HG02763 (cell line): Measurements from ENCODE around the gene FBXO42.

Experiments used
- ATAC-seq: cut with Tn5 transposase; IDR thresholded peaks from one replicate; pipeline ENCODE4 v1.9.1; 2021; ENCODE audit warnings: mild to moderate bottlenecking, moderate library complexity; ENCODE audit not compliant: unreplicated experiment

The FBXO42 gene

DNA sequence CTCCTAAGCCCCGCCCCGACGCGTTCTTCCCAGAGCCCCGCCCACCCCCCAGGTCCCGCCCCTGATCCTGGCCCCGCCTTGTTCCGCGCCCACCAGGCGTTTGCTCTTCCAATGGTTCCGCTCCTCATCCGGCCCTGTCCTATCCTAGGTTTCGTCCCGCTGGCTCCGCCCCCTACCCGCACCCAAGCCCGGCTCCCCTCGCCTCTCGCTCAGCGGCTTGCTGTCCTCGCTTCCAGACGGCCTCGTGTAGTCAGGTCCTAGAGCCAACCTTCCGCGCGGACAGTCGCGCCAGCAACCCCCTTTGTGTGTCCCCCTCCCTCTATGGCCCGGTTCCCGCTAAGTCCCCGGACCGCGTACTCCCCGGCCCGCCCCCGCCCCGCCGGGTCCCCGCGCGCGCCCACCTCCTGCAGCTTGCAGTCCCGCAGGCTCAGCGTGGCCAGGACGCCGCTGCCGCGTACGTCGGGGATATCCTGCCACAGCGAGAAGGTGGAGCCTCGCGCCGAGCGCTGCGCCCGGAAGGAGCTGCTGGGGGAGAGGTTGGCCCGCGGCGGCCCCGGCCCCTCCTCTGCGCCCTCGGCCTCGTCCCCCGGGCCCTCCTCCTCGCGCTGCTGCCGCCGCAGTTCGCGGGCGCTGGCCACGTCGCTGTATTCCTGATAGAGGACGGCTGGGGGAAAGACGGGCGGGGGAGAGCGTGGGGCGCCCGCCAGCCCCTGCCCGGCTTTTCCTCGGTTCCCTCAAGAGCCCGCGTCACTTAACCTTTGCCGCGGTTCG lies 145.5 kb downstream of the FBXO42 start:
- peak; percentile 66 for ATAC-seq

DNA sequence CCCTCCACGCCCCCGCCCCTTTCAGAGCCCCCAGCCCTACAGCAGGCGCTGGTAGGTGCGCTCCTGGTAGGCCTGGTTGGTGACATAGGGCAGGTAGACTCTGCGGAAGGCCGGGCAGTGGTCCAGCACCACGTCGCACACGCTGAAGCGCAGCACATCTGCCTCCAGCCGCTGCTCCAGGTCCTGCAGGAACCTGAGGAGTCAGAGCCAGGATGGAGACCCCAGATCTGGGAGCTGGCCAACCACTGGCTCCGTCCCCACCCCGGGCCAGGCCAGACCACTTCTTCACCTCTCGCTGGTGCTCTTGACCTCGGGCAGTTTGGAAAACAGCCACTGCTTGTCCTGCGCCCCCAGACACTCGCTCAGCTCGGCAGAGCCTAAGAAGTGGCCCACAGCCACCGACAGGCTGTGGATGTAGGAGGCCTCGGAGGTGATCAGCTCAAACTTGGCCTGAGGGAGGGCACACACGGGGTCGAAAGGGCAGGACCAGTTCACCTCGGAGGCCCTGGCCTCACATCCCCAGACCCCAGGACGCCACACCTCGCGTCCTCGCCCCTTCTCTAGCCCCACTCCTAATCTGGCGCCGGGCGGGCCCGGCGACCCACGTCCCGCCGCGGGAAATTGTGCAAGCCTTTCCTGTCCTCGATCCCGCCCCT lies 146.3 kb downstream of the FBXO42 start:
- no peak for ATAC-seq

DNA sequence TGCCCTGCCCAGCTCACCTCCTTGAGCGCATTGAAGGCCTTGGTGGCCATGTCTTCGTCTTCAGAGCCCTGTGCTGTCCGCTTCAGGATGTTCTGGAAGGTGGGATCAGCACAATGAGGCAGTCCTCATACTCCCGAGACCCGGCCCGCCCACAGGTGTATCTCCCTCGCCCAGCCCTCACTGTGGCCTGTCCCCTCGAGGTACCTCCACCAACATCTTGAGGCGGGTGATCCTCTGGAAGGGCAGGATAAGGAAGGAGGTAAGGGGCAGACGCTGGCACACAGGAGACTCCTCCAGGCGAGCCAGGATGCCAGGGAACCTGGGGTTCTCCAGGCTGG lies 147.0 kb downstream of the FBXO42 start:
- no peak for ATAC-seq

- no peak for ATAC-seq
Observed at GRCh38 chr1:16204634-16205333, 147.5 kb downstream of the FBXO42 start.

GRCh38 chr1:16204216-16204615 lies 148.1 kb downstream of the FBXO42 start:
- ATAC-seq, result no peak

GRCh38 chr1:16203550-16203949 lies 148.7 kb downstream of the FBXO42 start:
- no peak for ATAC-seq

DNA sequence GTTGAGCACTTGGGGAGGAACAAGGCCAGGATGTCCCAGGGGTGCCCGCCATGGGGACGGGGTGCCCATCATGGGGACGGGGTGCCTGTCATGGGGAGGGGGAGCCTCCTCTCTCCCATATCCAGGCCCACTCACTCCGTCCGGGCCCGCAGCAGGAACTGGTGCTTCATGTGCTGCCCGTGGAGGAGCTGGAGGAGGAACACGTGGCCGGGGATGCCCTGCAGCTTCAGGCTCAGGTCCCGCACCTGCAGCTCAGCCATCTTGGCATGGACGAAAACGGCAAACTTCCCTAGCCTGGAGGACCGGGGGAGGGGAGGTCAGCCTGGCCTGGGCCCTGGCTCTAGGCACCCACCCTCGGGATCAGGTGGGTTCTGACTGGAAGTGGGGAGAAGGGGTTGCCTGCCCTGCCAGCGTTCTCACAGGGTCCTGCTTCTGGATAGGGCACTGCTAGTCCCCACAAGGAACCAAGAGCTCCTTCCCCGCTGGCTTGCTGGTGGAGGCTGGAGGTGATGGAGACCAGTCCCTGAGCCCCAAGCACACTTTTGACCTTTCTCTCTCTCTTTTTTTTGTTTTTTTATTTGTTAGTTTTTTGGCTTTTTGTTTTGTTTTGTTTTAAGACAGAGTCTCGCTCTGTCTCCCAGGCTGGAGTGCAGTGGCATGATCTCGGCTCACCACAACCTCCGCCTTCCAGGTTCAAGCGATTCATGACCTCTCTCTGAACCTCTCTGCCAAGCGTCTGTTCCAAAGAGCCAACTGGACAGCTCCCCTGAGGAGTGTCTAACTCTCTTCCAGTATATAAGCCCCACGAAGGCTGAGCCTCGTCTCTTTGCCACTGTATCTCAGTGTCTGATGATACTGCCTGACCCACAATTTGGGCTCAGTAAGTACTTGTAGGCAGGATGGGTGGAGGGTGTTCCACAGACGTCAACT lies 149.7 kb downstream of the FBXO42 start:
- no peak for ATAC-seq

- no peak for ATAC-seq
Observed at GRCh38 chr1:16199700-16200099, 152.6 kb downstream of the FBXO42 start.

DNA sequence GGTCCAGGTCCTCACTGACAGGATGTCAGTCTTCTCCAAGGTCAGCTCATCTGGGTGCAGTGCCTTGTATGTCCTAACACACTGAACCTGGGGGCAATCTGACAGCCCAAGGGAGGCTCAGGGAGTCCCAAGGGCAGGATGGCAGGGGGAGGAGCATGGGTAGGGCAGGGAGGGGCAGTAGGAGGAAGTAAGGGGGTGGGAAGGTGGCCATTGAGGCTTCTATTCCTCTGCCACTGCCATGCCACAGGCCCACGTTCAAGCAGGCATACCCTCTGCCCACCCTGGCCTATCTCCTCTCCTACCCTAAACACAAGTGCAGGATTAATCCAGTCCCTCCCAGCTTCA lies 153.2 kb downstream of the FBXO42 start:
- ATAC-seq, result no peak

GRCh38 chr1:16198444-16199156 lies 153.7 kb downstream of the FBXO42 start:
- ATAC-seq, result no peak

- ATAC-seq, result no peak
Observed at GRCh38 chr1:16196874-16197273, 155.4 kb downstream of the FBXO42 start.
